K562 (cell line): ENCODE data around the gene BMP8B. TPM values are rescaled to one million over a fixed set of nuclear protein-coding genes. Genes with fewer than 3 reads are reported as not detected.
A peak's percentile ranks its signal among the peaks of the same experiment; 100 is the strongest.
"Not testable (repeated sequence)": the region's sequence is repeated elsewhere in the genome, so short reads cannot be mapped to it uniquely, and the experiment has no call there.

Source experiments
- ATAC-seq: fragments of 200-7000 bp; cut with Tn5 transposase; 3 replicates; pipeline ENCODE4 v1.9.1; 2020; ENCODE audit warnings: moderate library complexity
- BruUV-seq: library from RNA; stranded (reverse); fragments of 400-500 nt; replicated peaks from 2 replicates; lab custom pipeline; 2021; lab: Mats Ljungman, UMichigan
- CTCF ChIA-PET: fragments of 300-600 bp; formaldehyde crosslinking; extraction: SDS; loops from one replicate; lab custom pipeline; 2021; ENCODE audit warnings: low intra/inter-chr PET ratio; lab: Yijun Ruan, JAX
- POLR2A ChIA-PET: fragments of 300-600, 350-650 bp; sonication (Branson Sonifier 250); formaldehyde crosslinking; extraction: SDS; loops from one replicate; lab custom pipeline; 2021; ENCODE audit warnings: antibody characterized with exemption, inconsistent platforms; lab: Yijun Ruan, JAX
- DNase-seq, 4 experiments: peaks; one replicate each; pipeline versions ENCODE4 v3.0.0 to v3.0.0-alpha.2; 2011 to 2018; ENCODE audit warnings: low spot score in 3 of 4, mixed read lengths in 3 of 4; ENCODE audit errors: extremely low read depth in 1 of 4
- FAIRE-seq: peaks from 2 replicates; lab custom pipeline; 2011; peaks lifted over from hg19 to GRCh38; lab: Jason Lieb, UNC
- H2AFZ ChIP-seq: 2 replicates; pipeline ENCODE4 v1.6.0; 2011; ENCODE audit warnings: low read depth, low read length, control low read depth, inconsistent platforms
- H3K27ac ChIP-seq: fragments of 200-600 bp; 3 replicates; pipeline ENCODE4 v1.8.0; 2011; ENCODE audit warnings: low read depth, mild to moderate bottlenecking, control low read depth, inconsistent platforms, low read length, moderate library complexity, mixed read lengths; ENCODE audit errors: extremely low read depth
- H3K27me3 ChIP-seq, 2 experiments: fragments of 300-600 bp in 1 of 2; 2 replicates in 1 of 2; 3 replicates in 1 of 2; pipeline versions ENCODE4 v1.6.0 to v1.8.0; 2011; ENCODE audit warnings: inconsistent platforms in 2 of 2, low read length in 2 of 2, mild to moderate bottlenecking in 1 of 2, mixed read lengths in 1 of 2, moderate library complexity in 1 of 2; ENCODE audit not compliant: control insufficient read depth in 2 of 2, insufficient read depth in 2 of 2
- H3K36me3 ChIP-seq: fragments of 300-600 bp; 3 replicates; pipeline ENCODE4 v1.8.0; 2011; ENCODE audit warnings: mild to moderate bottlenecking, low read length, inconsistent platforms; ENCODE audit not compliant: control insufficient read depth, insufficient read depth
- H3K4me1 ChIP-seq, 2 experiments: fragments of 200-600 bp in 1 of 2; replicated peaks in 1 of 2; 2 replicates in 1 of 2; 3 replicates in 1 of 2; pipeline versions ENCODE4 v1.5.1 to v1.8.0; 2011; ENCODE audit warnings: inconsistent platforms in 2 of 2, low read length in 2 of 2, mild to moderate bottlenecking in 1 of 2, mixed read lengths in 1 of 2, moderate library complexity in 1 of 2; ENCODE audit not compliant: control insufficient read depth in 2 of 2, insufficient read depth in 2 of 2
- H3K4me2 ChIP-seq: 2 replicates; pipeline ENCODE4 v1.6.1; 2011; ENCODE audit warnings: low read length, control low read depth, inconsistent platforms, mixed read lengths; ENCODE audit not compliant: insufficient read depth
- H3K4me3 ChIP-seq: fragments of 200-600 bp; sonication (generic), shearing (Covaris generic); 2 replicates; pipeline ENCODE4 v1.5.1; 2016; ENCODE audit warnings: control low read depth, inconsistent platforms
- H3K79me2 ChIP-seq: fragments of 200-600 bp; 3 replicates; pipeline ENCODE4 v1.8.0; 2011; ENCODE audit warnings: low read length, inconsistent platforms; ENCODE audit not compliant: control insufficient read depth, insufficient read depth
- H3K9ac ChIP-seq, 2 experiments: 2 replicates each; pipeline versions ENCODE4 v1.6.0 to v1.6.1; 2011; ENCODE audit warnings: low read depth in 2 of 2, low read length in 2 of 2, control low read depth in 1 of 2, inconsistent platforms in 1 of 2, mild to moderate bottlenecking in 1 of 2, mixed read lengths in 1 of 2; ENCODE audit not compliant: insufficient read depth in 1 of 2
- H3K9me1 ChIP-seq: one replicate; pipeline ENCODE4 v1.6.0; 2011; ENCODE audit warnings: inconsistent platforms, mild to moderate bottlenecking, low read length, moderate library complexity; ENCODE audit not compliant: control insufficient read depth, insufficient read depth
- H3K9me3 ChIP-seq: replicated peaks from 2 replicates; pipeline ENCODE4 v1.5.1; 2011; ENCODE audit warnings: low read depth, low read length, inconsistent platforms; ENCODE audit not compliant: control insufficient read depth, insufficient read depth
- H4K20me1 ChIP-seq: replicated peaks from 2 replicates; pipeline ENCODE4 v1.6.1; 2011; ENCODE audit warnings: low read length, inconsistent platforms, mixed read lengths; ENCODE audit not compliant: control insufficient read depth, insufficient read depth
- BRD9 ChIP-seq: fragments of 450-650 bp; IDR thresholded peaks from 2 replicates; pipeline ENCODE4 v1.6.1; 2018; ENCODE audit warnings: low read depth; ENCODE audit not compliant: partially characterized antibody
- BRF1 ChIP-seq: IDR thresholded peaks from 3 replicates; pipeline ENCODE4 v1.6.1; 2011; ENCODE audit warnings: borderline replicate concordance, mild to moderate bottlenecking; ENCODE audit not compliant: insufficient read length; ENCODE audit errors: extremely low read depth
- CTCFL ChIP-seq: IDR thresholded peaks from 2 replicates; pipeline ENCODE4 v1.6.1; 2011; ENCODE audit warnings: borderline replicate concordance, low read depth, mild to moderate bottlenecking, moderate library complexity, low read length; ENCODE audit not compliant: insufficient read depth, poor library complexity, severe bottlenecking
- EGR1 ChIP-seq: fragments of 450-650 bp; conservative IDR thresholded peaks from 2 replicates; pipeline ENCODE4 v1.6.1; 2017; ENCODE audit warnings: mild to moderate bottlenecking
- IRF2 ChIP-seq: sonication (generic); formaldehyde crosslinking; IDR thresholded peaks from 2 replicates; pipeline ENCODE4 v1.8.1; 2022; ENCODE audit warnings: mild to moderate bottlenecking, missing genetic modification reagents
- MEF2A ChIP-seq: IDR thresholded peaks from 2 replicates; pipeline ENCODE4 v1.6.1; 2011; ENCODE audit warnings: low read depth, mild to moderate bottlenecking, low read length, moderate library complexity; ENCODE audit not compliant: control insufficient read depth
- TEAD4 ChIP-seq, 2 experiments: sonication (generic) in 1 of 2; formaldehyde crosslinking in 1 of 2; IDR thresholded peaks; 2 replicates each; pipeline versions ENCODE4 v1.6.1 to v1.8.0; 2012 to 2022; ENCODE audit warnings: borderline replicate concordance in 1 of 2, inconsistent platforms in 1 of 2, low read length in 1 of 2, mild to moderate bottlenecking in 1 of 2, missing genetic modification reagents in 1 of 2
- ZNF133 ChIP-seq: fragments of 250-450 bp; sonication (Bioruptor Pico); IDR thresholded peaks from 2 replicates; pipeline ENCODE4 v1.4.0; 2020; ENCODE audit warnings: mild to moderate bottlenecking
- ZNF77 ChIP-seq: fragments of 250-450 bp; sonication (Bioruptor Pico); IDR thresholded peaks from 2 replicates; pipeline ENCODE4 v1.5.0; 2020
- WGBS: fragments of 100-300 bp; shearing (Covaris generic); methylation state at CpG from one replicate; pipeline ENCODE4 v1.1.6; 2016; ENCODE audit warnings: low coverage, mixed read lengths; ENCODE audit not compliant: insufficient coverage; ENCODE audit errors: missing lambda C conversion rate; 5-methylcytosine and 5-hydroxymethylcytosine counted together
- in situ Hi-C: fragments of 300-500 bp; cut with MboI; formaldehyde crosslinking; loops from 4 replicates; pipeline ENCODE4 v1.15.0; 2018; ENCODE audit warnings: inconsistent platforms, mixed read lengths
- intact Hi-C: fragments of 100-400 bp; cut with micrococcal nuclease; formaldehyde crosslinking; loops from 2 replicates; pipeline ENCODE4 v1.14.2; 2022
- polyA plus RNA-seq, 8 experiments: library from polyadenylated mRNA; depleted of rRNA in 4 of 8; stranded (reverse) in 5 of 8; unstranded in 3 of 8; fragments of >200 nt; fragmentation: Nextera tagmentation in 2 of 8; fragmentation: Illumina TruSeq in 1 of 8; extraction: Ambion mirVana in 2 of 8; extraction: Trizol in 1 of 8; gene quantifications; 2 replicates each; pipeline versions ENCODE4 v1.2.1 to v1.2.3, GENCODE V29; 2011 to 2014; ENCODE audit warnings: inconsistent platforms in 1 of 8, missing spikeins in 1 of 8
- total RNA-seq, 7 experiments: library from RNA; depleted of rRNA in 6 of 7; stranded (reverse); fragments of >200 nt in 6 of 7; fragmentation: Illumina TruSeq in 2 of 7; extraction: Trizol in 2 of 7; gene quantifications; 2 replicates each; pipeline versions ENCODE4 v1.2.1 to v1.2.3, GENCODE V29; 2011 to 2021; ENCODE audit warnings: low replicate concordance in 1 of 7
- TF ChIP-seq, protein P1 (sequence below): fragments of 450-650 bp; IDR thresholded peaks from 2 replicates; pipeline ENCODE4 v1.7.0; 2016; ENCODE audit warnings: borderline replicate concordance

The BMP8B gene
- total and polyA plus RNA-seq, 9 of the 15 experiments (the other 6 are each of a cell fraction or from before 2014, with no cell fraction given) = 0.03 to 0.33 (median 0.14) TPM

DNA sequence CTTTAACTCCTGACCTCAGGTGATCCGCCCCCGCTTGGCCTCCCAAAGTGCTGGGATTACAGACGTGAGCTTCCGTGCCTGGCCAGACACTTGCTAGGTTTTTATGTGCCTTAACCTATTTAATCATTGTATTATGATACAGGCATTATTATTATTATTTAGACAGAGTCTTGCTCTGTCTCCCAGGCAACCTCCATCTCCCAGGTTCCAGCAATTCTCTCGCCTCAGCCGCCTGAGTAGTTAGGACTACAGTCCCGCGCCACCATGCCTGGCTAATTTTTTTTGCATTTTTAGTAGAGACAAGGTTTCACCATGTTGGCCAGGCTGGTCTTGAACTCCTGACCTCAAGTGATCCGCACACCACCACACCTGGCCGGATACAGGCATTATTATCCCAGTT is 6.0 kb downstream of the BMP8B start:
- BruUV-seq, CTCF ChIA-PET: not testable (repeated sequence)

DNA sequence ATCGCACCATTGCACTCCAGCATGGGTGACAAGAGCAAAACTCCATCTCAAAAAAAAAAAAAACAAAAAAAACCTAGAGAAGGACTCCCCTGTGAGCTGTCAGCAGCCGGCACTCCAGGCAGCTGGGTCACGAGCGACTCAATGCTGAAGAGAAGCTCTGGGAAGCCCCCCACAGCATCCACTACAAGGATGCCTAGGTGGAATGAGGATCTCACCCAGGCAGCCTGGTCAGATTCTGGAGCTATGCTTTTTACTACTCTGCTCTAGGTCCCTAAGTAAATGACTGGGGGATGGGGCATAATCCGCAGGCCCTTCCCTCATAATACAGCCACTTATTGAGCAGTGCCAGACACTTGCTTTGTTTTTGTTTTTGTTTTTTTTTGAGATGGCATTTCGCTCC is 6.6 kb downstream of the BMP8B start:
- Histone ChIP-seq H3K27ac (no peak overlapping the region), H2AFZ (no peak overlapping the region), H4K20me1 (peaks cover 6% of the 10 kb centered on the region; the same call in 1 of the 2 replicates), H3K4me2 (no peak overlapping the region), H3K27me3 (peaks cover 12 to 54% of the 10 kb centered on the region in 2 experiments; a peak in 4 of 5 replicates), H3K36me3 (no peaks in the 10 kb centered on the region), H3K79me2 (no peaks in the 10 kb centered on the region), H3K9me3 (no peaks in the 10 kb centered on the region), H3K4me1 (peaks cover 0 to 5% of the 10 kb centered on the region in 2 experiments; a peak in 1 of 5 replicates), H3K4me3 (no peak overlapping the region), H3K9me1 (no peaks in the 10 kb centered on the region), H3K9ac (no peak overlapping the region)
- intact Hi-C loops = no loop called here
- in situ Hi-C loops = no loop called here
- CTCF ChIA-PET = no interaction called here
- BruUV-seq = no TSS peak
- DNase-seq = peak in 1 of 4 experiments; percentile 10
- POLR2A ChIA-PET = no interaction called here
- ATAC-seq = no peak
- WGBS = 25% methylated on average over 6 of the region's 6 CpGs
- FAIRE-seq = no peak
- TF ChIP-seq CTCFL = no peak
- no peak for TF ChIP-seq BRF1
- no peak for TF ChIP-seq ZNF133 (CRISPR knock-in tag)
- TF ChIP-seq TEAD4 (IDR thresholded peaks at IDR 0.05; ENCODE audit: low read length) = no peak
- TF ChIP-seq TEAD4 (CRISPR knock-in tag; IDR thresholded peaks at IDR 0.05; ENCODE audit: borderline replicate concordance) = no peak
- TF ChIP-seq MEF2A = no peak
- no peak for TF ChIP-seq IRF2 (CRISPR knock-in tag)
- TF ChIP-seq, protein P1, sequence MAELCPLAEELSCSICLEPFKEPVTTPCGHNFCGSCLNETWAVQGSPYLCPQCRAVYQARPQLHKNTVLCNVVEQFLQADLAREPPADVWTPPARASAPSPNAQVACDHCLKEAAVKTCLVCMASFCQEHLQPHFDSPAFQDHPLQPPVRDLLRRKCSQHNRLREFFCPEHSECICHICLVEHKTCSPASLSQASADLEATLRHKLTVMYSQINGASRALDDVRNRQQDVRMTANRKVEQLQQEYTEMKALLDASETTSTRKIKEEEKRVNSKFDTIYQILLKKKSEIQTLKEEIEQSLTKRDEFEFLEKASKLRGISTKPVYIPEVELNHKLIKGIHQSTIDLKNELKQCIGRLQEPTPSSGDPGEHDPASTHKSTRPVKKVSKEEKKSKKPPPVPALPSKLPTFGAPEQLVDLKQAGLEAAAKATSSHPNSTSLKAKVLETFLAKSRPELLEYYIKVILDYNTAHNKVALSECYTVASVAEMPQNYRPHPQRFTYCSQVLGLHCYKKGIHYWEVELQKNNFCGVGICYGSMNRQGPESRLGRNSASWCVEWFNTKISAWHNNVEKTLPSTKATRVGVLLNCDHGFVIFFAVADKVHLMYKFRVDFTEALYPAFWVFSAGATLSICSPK = no peak
- no peak for TF ChIP-seq BRD9
- TF ChIP-seq ZNF77 = no peak

More for the DNA sequence above, 6.0 kb downstream of the BMP8B start:
- FAIRE-seq, H3K4me2 ChIP-seq, H3K9me1 ChIP-seq, in situ Hi-C loops, H3K27ac ChIP-seq, H2AFZ ChIP-seq, intact Hi-C loops, H4K20me1 ChIP-seq, H3K79me2 ChIP-seq, H3K4me3 ChIP-seq, DNase-seq, ATAC-seq, H3K4me1 ChIP-seq, H3K36me3 ChIP-seq, H3K9ac ChIP-seq: not testable (repeated sequence)
- WGBS = 30% methylated on average over 10 of the region's 10 CpGs
- peaks cover 9 to 54% of the 10 kb centered on the region in 2 experiments; a peak in 4 of 5 replicates for H3K27me3 ChIP-seq
- 0 out of 2 replicates have a peak, but pooled peaks have one; percentile 42 for TF ChIP-seq EGR1
- TF ChIP-seq, all 486 proteins: peak for 1; not testable (repeated sequence) for 485
- H3K9me3 ChIP-seq, POLR2A ChIA-PET: not testable (repeated sequence)
